GM21381 (cell line): ENCODE measurements around the gene PLOD3.
A peak's percentile ranks its signal among the peaks of the same experiment; 100 is the strongest.

ENCODE experiments used
- ATAC-seq: cut with Tn5 transposase; IDR thresholded peaks from one replicate; pipeline ENCODE4 v1.9.1; 2021; ENCODE audit warnings: mild to moderate bottlenecking, moderate library complexity; ENCODE audit not compliant: unreplicated experiment

The PLOD3 gene

GRCh38 chr7:101239191-101239950 is 22.0 kb upstream of the PLOD3 start:
- ATAC-seq, result no peak

- no peak for ATAC-seq
These were observed 21.1 kb upstream of the PLOD3 start for GRCh38 chr7:101238226-101239182.

GRCh38 chr7:101237206-101238067 is 20.1 kb upstream of the PLOD3 start, which contains the start of gene CLDN15:
CLDN15 (minus strand) TSS chr7:101237802; CDS start chr7:101237581, 221 bp downstream.
- no peak for ATAC-seq

GRCh38 chr7:101236292-101236835 is 19.0 kb upstream of the PLOD3 start:
- no peak for ATAC-seq

GRCh38 chr7:101235522-101235921 is 18.1 kb upstream of the PLOD3 start:
- ATAC-seq, result no peak

GRCh38 chr7:101235050-101235449 is 17.7 kb upstream of the PLOD3 start:
- ATAC-seq, result no peak

- ATAC-seq, result no peak
These were observed 17.3 kb upstream of the PLOD3 start for GRCh38 chr7:101234636-101235035.

GRCh38 chr7:101233907-101234547 is 16.6 kb upstream of the PLOD3 start:
- no peak for ATAC-seq

- no peak for ATAC-seq
These were observed 14.9 kb upstream of the PLOD3 start for GRCh38 chr7:101232141-101232850.

GRCh38 chr7:101231644-101232043 is 14.3 kb upstream of the PLOD3 start:
- ATAC-seq, result no peak

GRCh38 chr7:101226721-101227120 is 9.3 kb upstream of the PLOD3 start:
- ATAC-seq, result no peak

GRCh38 chr7:101225650-101226049 is 8.3 kb upstream of the PLOD3 start:
- no peak for ATAC-seq

GRCh38 chr7:101223528-101223927 is 6.1 kb upstream of the PLOD3 start:
- no peak for ATAC-seq

- ATAC-seq, result no peak
These were observed 5.0 kb upstream of the PLOD3 start for GRCh38 chr7:101222275-101222830.

- no peak for ATAC-seq
These were observed 2.9 kb upstream of the PLOD3 start for GRCh38 chr7:101220295-101220694.

GRCh38 chr7:101218236-101219125 is 1.1 kb upstream of the PLOD3 start:
- peak; percentile 4 for ATAC-seq

- ATAC-seq, result peak; percentile 18
These were observed 457 bp downstream of the PLOD3 start for GRCh38 chr7:101216860-101217387.
